ENCODE measurements around the gene DNAJC30. TPM values are rescaled to one million over a fixed set of nuclear protein-coding genes. Genes with fewer than 3 reads are reported as not detected.

The DNAJC30 gene
- total RNA-seq, 4 donors from 2014 or later = 2.3 to 9.3 (median 5.3) TPM

DNA sequence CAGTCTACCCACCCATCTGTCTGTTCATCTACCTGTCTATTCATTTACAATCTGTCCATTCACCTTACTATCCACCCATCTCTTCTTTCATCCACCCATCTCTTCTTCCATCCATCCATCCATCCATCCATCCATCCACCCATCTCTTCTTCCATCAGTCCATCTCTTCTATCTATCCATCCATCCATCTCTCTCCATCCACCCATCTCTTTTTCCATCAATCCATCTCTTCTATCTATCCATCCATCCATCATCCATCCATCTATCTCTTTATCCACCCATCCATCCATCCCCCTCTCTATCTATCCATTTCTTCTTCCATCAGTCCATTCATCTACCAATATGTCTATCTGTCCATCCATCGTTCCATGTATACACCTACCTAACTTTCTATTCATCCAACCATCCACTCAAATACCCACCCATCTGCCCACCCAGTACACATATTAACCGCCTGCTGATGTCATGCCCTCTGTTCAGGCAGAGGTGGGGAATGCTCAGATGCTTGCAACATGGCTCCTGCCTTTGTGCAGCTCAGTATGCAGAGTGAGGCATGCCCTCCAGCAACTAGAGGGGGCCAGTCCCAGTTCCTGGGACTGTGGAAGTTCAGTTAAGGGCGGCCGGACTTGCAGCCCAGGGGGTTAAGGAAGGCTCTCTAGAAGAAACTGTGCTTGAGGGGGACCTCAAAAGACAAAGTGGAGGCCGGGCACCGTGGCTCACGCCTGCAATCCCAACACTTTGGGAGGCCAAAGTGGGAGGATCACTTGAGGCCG is 47.6 kb downstream of the DNAJC30 start:
- no peaks in the 10 kb centered on the region for H3K9me3 ChIP-seq
- WGBS, 2 donors (ENCODE audit: low coverage in 1 of 2) = 95% methylated on average over 2 to 4 of the region's 8 CpGs
- no peak overlapping the region for H3K27ac ChIP-seq
- H3K4me3 ChIP-seq = no peak overlapping the region
- TF ChIP-seq POLR2AphosphoS5 (IDR thresholded peaks at IDR 0.05) (no peak), POLR2A (IDR thresholded peaks at IDR 0.05) (no peak), EP300 (IDR thresholded peaks at IDR 0.05) (no peak)
- TF ChIP-seq, protein P1, sequence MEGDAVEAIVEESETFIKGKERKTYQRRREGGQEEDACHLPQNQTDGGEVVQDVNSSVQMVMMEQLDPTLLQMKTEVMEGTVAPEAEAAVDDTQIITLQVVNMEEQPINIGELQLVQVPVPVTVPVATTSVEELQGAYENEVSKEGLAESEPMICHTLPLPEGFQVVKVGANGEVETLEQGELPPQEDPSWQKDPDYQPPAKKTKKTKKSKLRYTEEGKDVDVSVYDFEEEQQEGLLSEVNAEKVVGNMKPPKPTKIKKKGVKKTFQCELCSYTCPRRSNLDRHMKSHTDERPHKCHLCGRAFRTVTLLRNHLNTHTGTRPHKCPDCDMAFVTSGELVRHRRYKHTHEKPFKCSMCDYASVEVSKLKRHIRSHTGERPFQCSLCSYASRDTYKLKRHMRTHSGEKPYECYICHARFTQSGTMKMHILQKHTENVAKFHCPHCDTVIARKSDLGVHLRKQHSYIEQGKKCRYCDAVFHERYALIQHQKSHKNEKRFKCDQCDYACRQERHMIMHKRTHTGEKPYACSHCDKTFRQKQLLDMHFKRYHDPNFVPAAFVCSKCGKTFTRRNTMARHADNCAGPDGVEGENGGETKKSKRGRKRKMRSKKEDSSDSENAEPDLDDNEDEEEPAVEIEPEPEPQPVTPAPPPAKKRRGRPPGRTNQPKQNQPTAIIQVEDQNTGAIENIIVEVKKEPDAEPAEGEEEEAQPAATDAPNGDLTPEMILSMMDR (IDR thresholded peaks at IDR 0.05) = no peak
- peaks cover 38% of the 10 kb centered on the region for H3K27me3 ChIP-seq
- no peaks in the 10 kb centered on the region for H3K36me3 ChIP-seq
- H3K4me1 ChIP-seq = no peaks in the 10 kb centered on the region
- ATAC-seq = no peak

DNA sequence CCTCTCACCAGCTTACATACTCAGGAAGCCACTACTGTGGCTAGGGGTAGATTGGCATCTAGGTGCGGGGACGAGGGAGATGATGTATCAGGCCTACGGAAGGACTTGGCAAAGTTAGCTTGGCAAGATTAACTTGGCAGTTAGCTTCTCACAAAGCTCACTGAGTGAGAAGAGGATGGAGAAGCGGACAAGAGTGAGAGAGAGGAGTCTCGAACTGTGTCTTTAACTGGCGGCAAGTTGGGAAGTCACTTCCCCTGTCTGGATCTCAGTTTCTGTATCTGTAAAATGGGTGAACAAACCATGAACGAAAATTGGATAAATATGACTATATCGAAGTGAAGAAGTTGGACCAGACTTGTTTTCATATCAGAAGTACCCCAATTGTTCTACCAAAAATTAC is 49.4 kb downstream of the DNAJC30 start:
- peaks cover 50% of the 10 kb centered on the region for H3K27me3 ChIP-seq
- no peak overlapping the region for H3K4me3 ChIP-seq
- WGBS, 2 donors (ENCODE audit: low coverage in 1 of 2) = 79 to 100% methylated on average over 2 to 7 of the region's 8 CpGs
- no peak overlapping the region for H3K27ac ChIP-seq
- TF ChIP-seq, protein P1 (IDR thresholded peaks at IDR 0.05) = no peak
- no peak for TF ChIP-seq POLR2AphosphoS5 (IDR thresholded peaks at IDR 0.05)
- H3K9me3 ChIP-seq = no peaks in the 10 kb centered on the region
- ATAC-seq = no peak
- no peaks in the 10 kb centered on the region for H3K36me3 ChIP-seq
- H3K4me1 ChIP-seq = no peaks in the 10 kb centered on the region

DNA sequence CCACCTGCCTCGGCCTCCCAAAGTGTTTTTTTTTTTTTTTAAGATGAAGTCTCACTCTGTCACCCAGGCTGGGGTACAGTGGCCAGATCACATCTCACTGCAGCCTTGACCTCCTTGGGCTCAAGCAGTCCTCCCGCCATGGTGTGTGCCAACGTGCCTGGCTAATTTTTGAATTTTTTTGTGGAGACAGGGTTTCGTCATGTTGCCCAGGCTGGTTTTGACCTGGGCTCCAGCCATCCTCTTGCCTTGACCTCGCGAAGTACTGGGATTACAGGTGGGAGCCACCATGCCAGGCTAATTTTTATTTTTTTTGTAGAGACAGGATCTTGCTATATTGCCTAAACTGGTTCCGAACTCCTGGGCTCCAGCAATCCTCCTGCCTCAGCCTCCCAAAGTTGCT is 49.9 kb downstream of the DNAJC30 start:
- peaks cover 55% of the 10 kb centered on the region for H3K27me3 ChIP-seq
- H3K36me3 ChIP-seq = no peaks in the 10 kb centered on the region
- no peaks in the 10 kb centered on the region for H3K4me1 ChIP-seq
- no peak for TF ChIP-seq EP300 (IDR thresholded peaks at IDR 0.05)
- no peak for TF ChIP-seq POLR2A (IDR thresholded peaks at IDR 0.05)
- TF ChIP-seq, protein P1 (IDR thresholded peaks at IDR 0.05) = no peak
- no peak for TF ChIP-seq POLR2AphosphoS5 (IDR thresholded peaks at IDR 0.05)
- 64 to 100% methylated on average over 2 to 6 of the region's 7 CpGs for WGBS, 2 donors (ENCODE audit: low coverage in 1 of 2)
- no peak for ATAC-seq
- no peaks in the 10 kb centered on the region for H3K9me3 ChIP-seq
- no peak overlapping the region for H3K4me3 ChIP-seq
- H3K27ac ChIP-seq = no peak overlapping the region

DNA sequence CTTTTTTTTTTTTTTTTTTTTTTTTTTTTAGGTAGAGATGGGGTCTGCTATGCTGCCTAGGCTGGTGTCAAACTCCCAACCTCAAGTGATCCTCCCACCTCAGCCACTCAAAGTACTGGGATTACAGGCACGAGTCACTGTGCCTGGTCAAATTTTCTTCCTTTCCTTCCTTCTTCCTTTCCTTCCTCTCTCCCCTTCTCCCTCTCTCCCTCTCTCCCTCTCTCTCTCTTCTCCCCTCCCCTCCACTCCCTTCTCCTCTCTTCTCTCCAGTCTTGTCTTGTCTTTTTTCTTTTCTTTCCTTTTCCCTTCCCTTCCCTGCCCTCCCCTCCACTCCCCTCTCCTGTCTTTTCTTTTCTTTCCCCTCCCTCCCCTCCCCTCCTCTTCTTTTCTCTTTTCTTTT is 51.7 kb downstream of the DNAJC30 start:
- whole genome bisulfite sequencing, 2 donors (ENCODE audit: low coverage in 1 of 2) = 23% methylated on average over 1 of the region's 1 CpG; no CpG with 5 or more reads in 1 of the 2 donors
- Histone ChIP-seq H3K27ac (no peak overlapping the region), H3K4me1 (no peaks in the 10 kb centered on the region), H3K36me3 (no peaks in the 10 kb centered on the region), H3K4me3 (no peak overlapping the region), H3K27me3 (peaks cover 73% of the 10 kb centered on the region), H3K9me3 (no peaks in the 10 kb centered on the region)
- ATAC-seq = no peak
- no peak for TF ChIP-seq POLR2A (IDR thresholded peaks at IDR 0.05)
- no peak for TF ChIP-seq POLR2AphosphoS5 (IDR thresholded peaks at IDR 0.05)
- TF ChIP-seq EP300 (IDR thresholded peaks at IDR 0.05) = no peak
- TF ChIP-seq, protein P1 (IDR thresholded peaks at IDR 0.05) = no peak

Small RNA genes lying within 50 kb of the gene (small RNA-seq; reads per million reads assigned to genes)
- gene MIR4284 (0 reads per million in 4 donors), gene RN7SL265P (0 reads per million in 4 donors)

Other genes with a start within 250 kb of the DNAJC30 start
- 1 to 10 TPM in 1 of 4 donors, under 1 TPM in 3; 0.31 to 2.7 (median 0.81) TPM for gene FZD9, start 249.7 kb downstream of the DNAJC30 start, total RNA-seq
- 10 to 100 TPM; 56.0 to 77.8 (median 69.6) TPM for gene BAZ1B, start 161.2 kb downstream of the DNAJC30 start, total RNA-seq
- gene BCL7B, start 125.8 kb downstream of the DNAJC30 start, total RNA-seq = 100 to 1,000 TPM; 104 to 144 (median 108) TPM
- gene TBL2, start 104.9 kb downstream of the DNAJC30 start, total RNA-seq = 10 to 100 TPM; 19.1 to 32.5 (median 28.9) TPM
- gene MLXIPL, start 58.9 kb downstream of the DNAJC30 start, total RNA-seq = 10 to 100 TPM in 3 of 4 donors, 1 to 10 TPM in 1; 7.7 to 56.2 (median 17.5) TPM
- 1 to 10 TPM; 2.6 to 7.0 (median 3.2) TPM for gene VPS37D, start 15.6 kb downstream of the DNAJC30 start, total RNA-seq
- 10 to 100 TPM; 41.5 to 65.0 (median 45.3) TPM for gene BUD23, start 144 bp upstream of the DNAJC30 start, total RNA-seq
- 10 to 100 TPM in 3 of 4 donors, 1 to 10 TPM in 1; 9.6 to 24.0 (median 15.2) TPM for gene STX1A, start 36.2 kb upstream of the DNAJC30 start, total RNA-seq
- 1 to 10 TPM; 5.6 to 8.5 (median 6.6) TPM for gene ABHD11, start 55.3 kb upstream of the DNAJC30 start, total RNA-seq
- 1 to 10 TPM in 1 of 4 donors, not detected in 3; 5.9 TPM for gene CLDN3, start 86.8 kb upstream of the DNAJC30 start, total RNA-seq
- gene CLDN4, start 147.5 kb upstream of the DNAJC30 start, total RNA-seq = 10 to 100 TPM in 1 of 4 donors, under 1 TPM in 3; 0.54 to 16.8 (median 0.79) TPM
- 1 to 10 TPM in 3 of 4 donors, under 1 TPM in 1; 0.93 to 7.8 (median 3.5) TPM for gene METTL27, start 159.1 kb upstream of the DNAJC30 start, total RNA-seq
- gene TMEM270, start 177.7 kb upstream of the DNAJC30 start, total RNA-seq = not detected